Stimulated activated CD8-positive, alpha-beta memory T cell treated with anti-CD3 and anti-CD28 coated beads, Interleukin-12 subunit alpha, Interleukin-12 subunit beta, amount 100 ng/mL, for 24 hours (primary cell): ENCODE data around the gene MRPL27.

Experiments
- DNase-seq: peaks from one replicate; pipeline ENCODE4 v3.0.0-alpha.2; 2020; ENCODE audit errors: extremely low read depth

The MRPL27 gene

DNA sequence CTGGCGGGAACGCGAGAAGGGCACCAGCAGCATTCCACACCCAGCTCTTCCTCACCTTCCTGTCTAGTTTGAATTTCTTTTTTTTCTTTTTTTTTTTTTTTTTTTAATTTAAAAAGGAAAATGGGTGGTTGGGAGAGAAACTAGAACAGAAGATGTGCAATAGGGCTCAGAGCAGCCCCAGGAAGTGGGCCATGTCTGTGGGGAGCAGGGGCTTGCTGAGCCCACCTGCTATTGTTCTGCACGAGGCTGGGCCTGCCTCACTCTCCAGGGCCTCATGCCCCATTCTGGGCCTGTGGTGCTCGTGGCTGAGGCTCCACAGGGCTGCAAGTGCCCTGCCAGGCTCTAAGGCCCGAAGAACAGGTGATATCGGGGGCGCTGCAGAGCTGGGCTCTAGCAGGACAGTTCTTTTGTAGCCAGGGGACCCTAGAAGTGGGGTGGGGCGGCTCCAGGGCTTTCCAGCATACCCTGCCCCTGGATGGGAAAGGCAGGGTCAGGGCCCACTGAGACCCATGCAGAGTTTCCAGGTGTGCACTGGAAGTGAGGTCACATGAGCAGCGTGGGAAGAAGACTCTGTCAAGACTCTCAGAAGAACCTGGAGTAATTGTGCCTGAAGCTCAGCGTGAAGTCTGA, 12.4 kb downstream of the MRPL27 start:
- DNase-seq: no peak

- DNase-seq: no peak
These were observed 13.0 kb downstream of the MRPL27 start for GRCh38 chr17:50359998-50360461.

DNA sequence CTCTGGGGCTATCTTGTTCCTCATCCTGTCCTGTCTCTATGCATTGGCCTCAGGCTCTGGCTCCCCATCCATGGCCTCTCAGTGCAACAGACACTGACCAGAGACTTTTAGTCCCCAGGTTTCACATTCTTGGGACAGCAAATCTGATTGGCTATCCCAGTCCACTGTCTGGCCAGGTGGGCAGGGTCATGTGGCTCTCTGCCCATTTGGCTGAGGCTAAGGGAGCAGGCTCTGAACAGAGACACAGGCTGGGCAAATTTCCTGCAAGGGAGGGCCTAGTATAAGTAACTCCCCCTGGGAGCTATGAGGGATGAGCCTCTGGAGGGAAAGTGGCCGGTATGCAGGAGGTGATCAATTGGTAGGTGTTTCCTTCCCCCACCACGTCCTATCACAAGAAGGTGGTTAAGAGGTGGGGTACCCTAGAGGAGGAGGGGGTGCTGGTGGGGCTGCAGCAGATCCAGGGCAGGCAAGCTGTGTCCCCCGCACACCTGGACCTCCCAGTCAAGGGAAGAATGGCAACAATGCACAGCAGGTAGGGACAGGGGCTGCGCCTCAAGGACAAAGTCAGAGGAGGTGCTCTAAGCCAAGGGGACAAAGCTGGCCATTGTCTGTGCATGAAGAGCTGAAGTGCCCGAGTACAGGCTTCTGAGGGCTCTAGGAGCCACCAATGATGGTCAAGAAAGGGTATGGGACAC, 13.8 kb downstream of the MRPL27 start:
- no peak for DNase-seq

DNA sequence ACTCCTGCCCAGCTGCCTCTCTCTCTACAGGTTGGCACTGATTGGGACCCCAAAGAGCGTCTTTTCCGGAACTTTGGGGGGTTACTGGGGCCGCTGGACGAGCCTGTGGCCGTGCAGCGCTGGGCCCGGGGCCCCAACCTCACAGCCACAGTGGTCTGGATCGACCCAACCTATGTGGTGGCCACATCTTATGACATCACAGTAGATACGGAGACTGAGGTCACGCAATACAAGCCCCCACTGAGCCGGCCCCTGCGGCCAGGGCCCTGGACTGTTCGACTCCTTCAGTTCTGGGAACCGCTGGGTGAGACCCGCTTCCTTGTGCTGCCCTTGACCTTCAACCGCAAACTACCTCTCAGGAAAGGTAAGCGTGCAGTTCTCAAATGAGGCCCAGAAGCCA, 14.8 kb downstream of the MRPL27 start:
- DNase-seq: no peak

DNA sequence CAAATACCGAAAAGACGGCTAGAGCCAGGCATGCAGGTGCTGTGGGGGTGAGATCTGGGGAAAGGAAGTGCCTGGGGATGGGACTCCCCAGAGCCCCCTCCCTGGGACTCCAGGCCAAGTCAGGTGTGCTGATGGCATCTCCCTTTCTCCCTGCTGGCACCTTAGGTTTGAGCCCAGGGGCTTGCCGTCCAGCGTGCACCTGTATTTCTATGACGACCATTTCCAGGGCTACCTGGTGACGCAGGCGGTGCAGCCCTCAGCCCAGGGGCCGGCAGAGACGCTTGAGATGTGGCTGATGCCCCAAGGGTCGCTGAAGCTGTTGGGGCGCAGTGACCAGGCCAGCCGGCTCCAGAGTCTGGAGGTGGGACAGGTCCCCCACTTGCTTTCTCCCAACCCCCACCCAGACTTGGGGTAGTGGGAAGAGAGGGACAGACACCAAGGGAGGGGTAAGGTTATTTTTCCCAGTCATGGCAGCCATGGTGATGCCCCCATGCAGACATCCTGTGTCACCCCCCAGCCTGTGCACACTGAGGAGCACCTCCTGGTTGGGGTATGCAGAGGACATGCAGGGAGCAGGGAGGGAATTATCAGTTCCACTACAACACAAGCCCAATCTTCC, 16.0 kb downstream of the MRPL27 start:
- DNase-seq: no peak

- DNase-seq: no peak
These were observed 16.6 kb downstream of the MRPL27 start for GRCh38 chr17:50356418-50356817.

DNA sequence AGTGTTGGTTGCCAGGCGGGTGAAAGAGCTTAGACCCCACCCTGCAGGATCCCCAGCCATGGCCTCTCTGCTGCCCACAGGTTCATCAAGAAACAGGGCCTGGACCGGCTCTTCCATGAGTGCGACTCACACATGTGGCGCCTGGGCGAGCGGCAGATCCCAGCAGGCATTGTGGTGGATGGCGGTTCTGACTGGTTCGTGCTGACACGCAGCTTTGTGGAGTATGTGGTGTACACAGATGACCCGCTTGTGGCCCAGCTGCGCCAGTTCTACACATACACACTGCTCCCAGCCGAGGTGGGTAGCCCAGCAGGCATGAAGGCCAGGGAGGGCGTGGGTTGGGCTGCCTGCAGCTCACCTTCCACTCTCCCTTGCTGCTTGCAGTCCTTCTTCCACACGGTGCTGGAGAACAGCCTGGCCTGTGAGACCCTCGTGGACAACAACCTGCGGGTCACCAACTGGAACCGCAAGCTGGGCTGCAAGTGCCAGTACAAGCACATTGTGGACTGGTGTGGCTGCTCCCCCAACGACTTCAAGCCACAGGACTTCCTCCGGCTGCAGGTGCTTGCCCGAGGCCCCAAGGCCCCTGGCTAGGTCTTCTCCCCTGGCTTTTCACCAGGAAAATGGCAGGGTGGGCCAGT, 17.2 kb downstream of the MRPL27 start:
- DNase-seq: no peak

- DNase-seq: no peak
These were observed 17.7 kb downstream of the MRPL27 start for GRCh38 chr17:50355336-50355700.

DNA sequence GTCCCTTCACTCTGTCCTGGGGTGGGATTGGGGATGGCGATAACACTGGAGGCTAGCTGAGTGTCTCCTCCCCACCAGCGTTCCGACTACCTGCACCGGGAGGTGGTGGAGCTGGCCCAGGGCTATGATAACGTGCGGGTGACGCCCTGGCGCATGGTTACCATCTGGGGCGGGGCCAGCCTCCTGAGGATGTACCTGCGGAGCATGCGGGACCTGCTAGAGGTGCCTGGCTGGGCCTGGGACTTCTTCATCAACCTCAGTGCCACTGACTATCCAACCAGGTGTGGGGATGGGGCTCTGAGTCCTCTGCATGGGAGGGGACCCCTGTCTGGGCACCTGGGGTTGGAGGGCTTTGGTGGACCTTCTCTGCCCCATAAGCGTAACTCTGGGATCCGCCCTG, 18.2 kb downstream of the MRPL27 start:
- no peak for DNase-seq

GRCh38 chr17:50354198-50354597, 18.8 kb downstream of the MRPL27 start:
- no peak for DNase-seq

DNA sequence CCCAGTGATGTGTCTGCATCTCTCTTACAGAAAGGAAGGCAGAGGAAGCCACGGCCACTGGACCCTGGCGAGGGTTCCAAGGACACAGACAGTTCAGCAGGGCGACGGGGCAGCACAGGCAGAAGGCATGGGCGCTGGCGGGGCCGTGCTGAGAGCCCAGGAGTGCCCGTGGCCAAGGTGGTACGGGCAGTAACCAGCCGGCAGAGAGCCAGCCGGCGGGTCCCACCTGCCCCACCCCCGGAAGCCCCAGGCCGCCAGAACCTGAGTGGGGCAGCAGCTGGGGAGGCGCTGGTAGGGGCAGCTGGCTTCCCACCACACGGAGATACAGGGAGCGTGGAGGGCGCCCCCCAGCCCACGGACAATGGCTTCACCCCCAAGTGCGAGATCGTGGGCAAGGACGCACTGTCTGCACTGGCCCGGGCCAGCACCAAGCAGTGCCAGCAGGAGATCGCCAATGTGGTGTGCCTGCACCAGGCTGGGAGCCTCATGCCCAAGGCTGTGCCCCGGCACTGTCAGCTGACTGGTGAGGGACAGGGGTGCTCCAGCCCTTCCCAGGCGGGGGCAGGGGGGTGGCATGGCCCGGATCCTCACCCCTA, 19.3 kb downstream of the MRPL27 start:
- no peak for DNase-seq

DNA sequence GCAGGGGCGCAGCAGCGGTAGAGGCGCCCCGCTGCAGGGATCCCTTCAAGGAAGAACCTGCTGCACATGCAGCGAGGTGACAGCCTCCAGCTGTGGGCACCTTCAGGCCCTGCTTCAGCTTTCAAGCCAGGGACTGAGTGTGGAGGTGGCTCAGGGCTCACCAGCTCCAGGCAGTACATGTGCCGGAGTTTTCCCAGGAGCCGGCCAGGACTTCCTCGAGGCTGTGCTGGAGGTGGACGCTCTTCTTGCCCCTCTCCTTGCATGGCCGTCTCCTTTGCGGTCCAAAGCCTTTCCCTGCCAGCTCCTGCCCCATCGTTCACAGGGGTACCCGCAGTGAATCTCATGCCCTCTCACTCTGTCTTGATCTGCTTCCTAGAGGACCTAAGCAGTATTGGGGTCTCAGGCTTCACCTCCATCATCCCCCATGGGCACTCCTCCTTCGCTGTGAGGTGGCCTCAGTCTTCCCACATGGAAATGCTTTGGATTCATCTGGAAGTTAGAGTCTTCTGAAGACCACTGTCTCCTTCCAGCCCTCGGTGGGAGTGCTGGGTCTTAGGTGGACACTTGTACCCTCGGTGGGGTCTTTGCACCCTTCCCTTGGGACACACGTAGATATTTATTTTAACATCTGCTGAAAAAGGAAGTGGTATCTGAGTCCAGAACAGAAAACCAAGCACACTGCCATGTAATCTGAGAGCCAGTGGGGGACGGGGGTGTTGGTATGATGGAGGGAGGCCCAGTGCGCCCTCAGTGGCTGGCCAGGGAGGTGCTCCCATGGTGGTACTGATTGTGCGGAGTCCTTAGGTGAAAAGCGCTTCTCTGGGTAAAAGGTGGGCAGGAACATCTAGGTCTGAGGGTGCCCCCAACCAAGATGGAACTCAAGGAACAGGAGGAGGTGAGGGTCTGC, 20.0 kb downstream of the MRPL27 start:
- DNase-seq: no peak

DNA sequence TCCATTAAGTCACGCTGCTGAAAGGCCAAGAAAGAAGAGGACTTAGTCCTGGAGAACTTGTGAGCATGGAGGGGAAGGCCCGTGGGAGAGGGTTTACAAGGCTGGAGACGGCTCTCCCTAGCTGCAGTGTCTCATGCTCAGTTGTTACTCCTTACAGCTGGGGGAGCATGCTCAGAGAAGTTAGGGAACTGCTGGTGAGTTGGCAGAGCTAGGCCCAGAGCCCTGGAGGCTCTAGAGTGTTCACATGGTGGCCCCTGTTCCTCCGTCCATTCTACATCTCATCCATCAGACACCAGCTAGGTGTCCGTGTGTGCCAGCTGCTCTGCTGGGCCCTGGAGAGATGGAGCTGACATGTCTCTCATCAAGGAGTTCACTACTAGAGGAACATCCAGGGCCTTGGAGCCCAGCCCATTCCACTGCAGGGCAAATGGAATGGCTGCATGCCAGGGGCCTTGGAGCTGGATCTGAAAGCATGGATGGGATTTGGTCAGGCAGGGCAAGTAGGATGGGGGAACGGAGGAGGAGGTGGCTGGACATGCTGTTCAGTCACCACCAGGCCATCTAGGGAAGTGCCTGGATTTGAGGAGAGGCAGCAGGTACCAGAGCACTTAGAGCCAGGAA, 20.8 kb downstream of the MRPL27 start:
- no peak for DNase-seq

DNA sequence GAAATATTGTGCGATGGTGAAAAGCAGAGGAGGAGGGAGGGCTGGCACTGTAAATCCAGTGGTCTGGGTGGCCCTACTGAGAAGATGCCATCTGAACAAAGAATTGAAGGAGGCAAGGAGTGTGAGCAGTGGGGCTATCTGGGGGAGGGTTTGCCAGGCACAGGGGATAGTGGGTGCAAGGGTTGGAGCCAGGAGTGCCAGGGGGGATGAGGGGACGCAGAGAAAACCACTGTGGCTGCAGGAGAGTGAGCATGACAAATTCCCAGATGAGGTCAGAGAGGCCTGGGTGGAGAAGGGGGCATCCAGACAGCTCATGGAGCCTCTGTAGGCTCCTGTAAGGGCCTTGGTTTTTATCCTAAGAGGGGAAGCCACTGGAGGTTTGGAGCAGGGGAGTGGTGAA, 22.3 kb downstream of the MRPL27 start:
- DNase-seq: no peak

DNA sequence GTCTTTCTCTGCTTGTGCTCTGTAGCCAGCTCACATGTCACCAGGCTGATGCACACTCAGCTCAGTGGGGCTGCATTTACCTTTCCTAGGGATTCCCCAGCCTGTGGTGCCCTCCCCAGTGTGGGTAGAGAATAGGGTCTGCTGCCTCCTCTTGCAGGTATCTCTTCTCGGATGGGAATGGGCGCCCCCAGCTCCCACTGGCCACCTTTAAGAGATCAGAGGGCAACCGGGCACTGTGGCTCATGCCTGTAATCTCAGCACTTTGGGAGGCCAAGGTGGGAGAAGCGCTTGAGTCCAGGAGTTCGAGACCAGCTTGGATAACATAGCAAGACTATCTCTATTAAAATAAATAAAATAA, 23.8 kb downstream of the MRPL27 start:
- no peak for DNase-seq

- no peak for DNase-seq
These were observed 24.3 kb downstream of the MRPL27 start for GRCh38 chr17:50348522-50349242.

GRCh38 chr17:50347894-50348291, 25.1 kb downstream of the MRPL27 start:
- DNase-seq: no peak

- DNase-seq: no peak
These were observed 25.7 kb downstream of the MRPL27 start for GRCh38 chr17:50347117-50347893.

DNA sequence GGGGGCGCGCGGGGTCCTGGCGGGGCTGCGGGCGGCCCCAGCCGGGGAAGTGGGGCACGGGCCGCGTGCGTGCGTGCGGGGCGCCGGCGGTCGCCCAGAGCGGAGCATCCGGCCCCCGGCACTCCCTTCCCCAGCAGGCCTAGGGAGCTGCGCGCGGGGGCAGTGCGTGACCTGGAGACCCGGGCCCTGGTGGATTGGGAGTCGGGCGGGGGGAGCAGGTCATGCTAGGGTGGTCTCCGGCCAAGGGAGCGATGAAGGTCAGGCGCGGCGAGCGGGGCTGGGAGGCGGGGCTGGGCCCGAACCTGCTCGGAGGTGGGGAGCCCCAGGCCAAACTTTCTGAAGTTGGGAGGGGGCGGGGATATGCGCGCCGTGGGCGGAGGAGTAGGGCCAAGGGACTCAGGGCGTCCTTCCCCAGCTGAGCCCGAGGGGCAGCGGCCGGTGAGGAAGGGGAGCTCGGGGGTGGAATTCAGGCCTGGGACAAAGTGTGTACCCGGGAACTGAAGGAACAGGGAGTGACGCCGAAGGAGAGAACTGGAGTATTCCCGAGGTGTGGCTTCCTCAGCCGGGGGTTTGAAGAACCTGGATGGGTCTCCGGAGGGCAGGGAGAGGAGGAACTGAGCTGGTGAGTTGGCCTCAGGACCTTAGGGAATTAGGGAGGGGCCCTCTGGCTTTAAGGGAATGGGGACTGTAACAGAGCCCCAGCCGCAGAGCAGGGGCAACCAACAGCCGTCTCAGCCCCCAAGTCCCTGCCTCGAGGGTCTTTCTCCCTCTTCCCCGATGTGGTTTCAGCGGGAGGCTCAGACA, 26.5 kb downstream of the MRPL27 start:
- peak; percentile 7 for DNase-seq
